HG03108 (cell line): ENCODE results near the gene TUBA4B.

Experiments
- ATAC-seq: cut with Tn5 transposase; IDR thresholded peaks from one replicate; pipeline ENCODE4 v1.9.1; 2021; ENCODE audit warnings: moderate library complexity; ENCODE audit not compliant: unreplicated experiment

The TUBA4B gene

GRCh38 chr2:219218732-219219701 lies 34.0 kb upstream of the TUBA4B start, which contains the start of gene ABCB6:
Gene ABCB6 (minus strand): TSS chr2:219218958. CDS start chr2:219218673, 285 bp downstream.
- ATAC-seq: peak; percentile 68

DNA sequence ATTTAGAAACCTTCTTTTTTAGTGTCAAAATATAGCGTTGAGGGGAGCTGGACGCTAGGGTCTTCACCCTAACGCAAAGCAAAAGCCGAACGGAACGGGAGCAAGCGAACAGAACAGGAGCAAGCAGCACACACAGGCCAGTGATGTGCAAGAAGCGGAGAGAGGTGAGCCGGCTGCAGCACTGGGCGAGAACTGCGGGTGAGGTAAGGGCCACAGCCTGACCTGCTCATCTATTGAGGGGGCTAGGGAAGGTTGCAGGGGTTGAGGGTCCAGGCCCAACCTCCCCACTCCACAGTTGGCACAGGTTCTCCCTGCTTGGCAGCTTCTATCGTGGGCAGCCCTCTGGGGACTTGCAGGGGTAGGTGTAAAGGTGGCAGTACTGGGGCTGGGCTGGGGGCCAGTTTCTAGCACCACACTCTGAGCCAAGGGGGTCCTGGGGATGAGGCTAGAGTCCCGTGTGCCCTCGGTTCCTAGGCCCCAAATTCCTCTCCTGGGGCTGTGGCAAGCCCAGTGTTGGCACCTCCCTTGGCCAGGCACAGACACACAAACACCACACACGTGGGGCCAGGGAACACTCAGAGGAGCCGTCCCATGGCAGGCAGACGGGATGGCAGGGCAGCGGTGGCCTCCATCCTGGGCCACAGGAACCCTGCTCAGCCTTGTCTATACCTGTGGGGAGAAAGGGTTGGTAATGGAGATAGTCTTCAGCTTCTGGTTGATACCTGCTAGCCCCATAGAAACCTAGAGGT lies 33.1 kb upstream of the TUBA4B start:
- no peak for ATAC-seq

- no peak for ATAC-seq
Observed at GRCh38 chr2:219220652-219221402, 32.2 kb upstream of the TUBA4B start.

GRCh38 chr2:219221957-219222518 lies 31.0 kb upstream of the TUBA4B start:
- ATAC-seq: no peak

- no peak for ATAC-seq
Observed at GRCh38 chr2:219223831-219224610, 29.0 kb upstream of the TUBA4B start.

DNA sequence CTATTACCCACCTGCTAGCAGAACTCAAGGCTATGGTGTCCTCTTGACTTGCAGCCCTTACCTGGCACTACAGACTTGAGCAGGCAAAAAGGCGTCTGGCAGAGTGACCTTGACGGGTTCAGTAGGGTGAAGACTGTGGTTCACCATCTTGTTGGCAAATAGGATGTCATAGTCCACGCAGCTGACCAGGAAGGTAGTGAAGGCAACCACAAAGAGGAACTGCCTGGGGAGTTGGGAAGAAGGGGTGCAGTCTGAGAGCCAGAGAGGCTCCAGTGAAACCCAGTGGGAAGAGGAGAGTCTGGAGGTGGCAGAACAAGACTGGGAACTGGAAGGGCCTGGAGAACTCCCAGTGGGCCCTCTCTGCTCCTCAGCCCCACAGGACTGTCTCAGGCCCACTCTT lies 27.7 kb upstream of the TUBA4B start:
- no peak for ATAC-seq

DNA sequence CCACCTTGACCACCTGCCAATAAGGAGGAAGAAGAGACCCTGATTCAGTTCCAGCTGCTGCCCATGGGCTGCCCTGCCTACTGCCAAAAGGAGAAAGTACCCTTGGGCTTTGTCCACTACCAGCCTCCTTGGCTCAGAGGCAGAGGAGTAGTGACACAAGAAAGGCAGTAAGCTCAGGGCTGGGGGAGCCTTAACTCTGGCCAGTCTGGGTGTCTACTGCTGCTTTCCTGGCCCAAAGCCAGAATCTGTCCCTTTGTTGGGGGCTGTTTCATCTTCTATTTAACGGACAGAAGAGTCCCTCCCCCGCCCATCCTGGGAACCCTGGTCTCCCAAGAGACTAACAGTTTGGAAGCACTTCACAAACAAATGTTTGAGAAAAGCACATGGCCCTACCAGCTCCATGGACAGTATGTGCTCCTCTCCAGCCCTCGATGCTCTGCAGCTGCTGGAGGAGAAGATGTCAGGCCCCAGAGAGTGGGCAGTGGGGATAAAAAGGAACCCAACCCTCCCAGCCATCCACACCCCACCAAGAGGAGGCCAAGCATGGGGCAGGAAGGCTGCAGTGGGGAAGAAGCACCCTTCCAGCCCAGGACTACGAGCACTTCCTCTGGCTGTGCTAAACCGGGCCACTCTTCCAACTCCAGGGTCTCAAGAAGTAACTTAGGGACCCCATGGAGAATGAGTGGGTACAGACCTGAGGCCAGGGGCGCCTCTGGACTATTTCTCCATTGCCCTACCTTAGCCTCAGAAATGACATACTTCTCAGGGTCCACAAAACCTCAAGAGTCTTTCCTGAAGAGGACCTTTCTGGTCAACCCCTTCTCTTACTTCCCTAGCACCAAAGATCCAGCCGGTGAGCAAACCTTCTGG lies 24.8 kb upstream of the TUBA4B start:
- no peak for ATAC-seq

- ATAC-seq: no peak
Observed at GRCh38 chr2:219228911-219229304, 24.1 kb upstream of the TUBA4B start.

- peak; percentile 97 for ATAC-seq
Observed at GRCh38 chr2:219229305-219230058, 23.6 kb upstream of the TUBA4B start, which contains the start of the genes ANKZF1 and ATG9A. Gene ANKZF1 (plus strand): TSS chr2:219229806. CDS start chr2:219230258, 452 bp downstream. Gene ATG9A (minus strand): TSS chr2:219229636. CDS start chr2:219228024, 1,612 bp downstream.

GRCh38 chr2:219230059-219230540 lies 22.9 kb upstream of the TUBA4B start:
- no peak for ATAC-seq

GRCh38 chr2:219234331-219234730 lies 18.7 kb upstream of the TUBA4B start:
- ATAC-seq: no peak

DNA sequence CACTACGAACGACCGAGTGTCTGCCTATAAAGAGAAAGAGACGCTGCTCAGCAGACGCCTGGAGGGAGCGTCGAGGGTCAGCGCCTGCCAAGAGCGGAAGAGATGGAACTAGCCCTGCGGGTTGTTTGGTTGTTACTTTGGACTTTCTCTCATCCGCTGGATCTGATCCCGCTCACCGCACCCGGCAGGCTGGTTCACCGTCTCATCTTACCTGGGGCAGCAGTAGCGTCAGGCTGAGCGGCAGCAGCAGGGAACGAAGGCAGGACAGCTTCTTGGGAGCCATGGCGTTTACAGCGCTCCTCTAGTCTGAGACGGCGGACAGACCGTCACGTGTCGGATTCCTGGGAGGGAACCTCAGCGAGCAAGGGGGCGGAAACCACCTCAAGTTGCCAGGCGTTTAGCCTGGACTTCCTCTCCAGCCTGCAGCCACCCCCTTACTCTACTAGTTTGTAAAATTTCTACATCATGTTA lies 9.7 kb upstream of the TUBA4B start:
- no peak for ATAC-seq

GRCh38 chr2:219244789-219245147 lies 8.3 kb upstream of the TUBA4B start:
- no peak for ATAC-seq

DNA sequence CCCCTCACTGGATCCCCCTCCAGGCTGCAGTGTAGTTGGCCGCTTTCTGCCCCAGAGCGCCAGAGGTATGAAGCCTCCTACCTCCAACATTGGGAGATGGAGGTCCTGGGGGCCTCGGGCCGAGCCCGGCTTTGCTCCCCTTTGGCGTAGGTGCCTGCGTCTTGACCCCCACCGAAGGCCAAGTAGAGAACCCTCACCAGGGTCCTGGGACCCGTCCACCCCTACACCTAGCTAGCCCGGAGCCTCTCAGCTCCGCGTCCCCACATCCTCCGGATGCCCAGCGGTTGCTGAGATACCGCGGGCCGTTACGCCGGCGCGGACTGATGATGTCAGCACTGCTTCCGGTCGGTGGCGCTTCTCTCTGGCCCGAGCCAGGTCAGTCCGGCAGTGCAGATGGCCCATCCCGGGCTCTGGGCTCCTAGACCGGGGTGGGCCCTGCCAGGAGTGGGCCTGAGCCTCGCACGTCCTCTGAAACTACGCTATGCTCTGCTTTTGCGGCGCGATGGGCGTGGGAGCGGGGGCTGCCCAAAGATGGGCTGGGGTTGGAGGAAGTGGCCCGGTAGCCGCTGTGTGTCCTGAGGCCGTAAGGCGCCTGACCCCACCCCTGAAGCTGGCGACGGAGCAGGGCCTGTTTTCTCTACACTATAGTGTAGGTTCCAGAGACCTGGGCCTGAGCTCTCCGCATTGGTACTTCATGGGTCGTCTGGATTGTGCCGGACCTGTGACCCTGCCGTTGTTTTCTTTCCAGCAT lies 7.7 kb upstream of the TUBA4B start, which contains the start of the genes GLB1L and STK16:
GLB1L (minus strand) TSS at position 297 of the 751 bp plus-strand sequence. CDS start 1,871 bp downstream, outside the sequence.
STK16 (plus strand) TSS at position 332 of the 751 bp plus-strand sequence. CDS start 521 bp downstream, outside the sequence.
- ATAC-seq: peak; percentile 50

- ATAC-seq: no peak
Observed at GRCh38 chr2:219245899-219246230, 7.2 kb upstream of the TUBA4B start.

DNA sequence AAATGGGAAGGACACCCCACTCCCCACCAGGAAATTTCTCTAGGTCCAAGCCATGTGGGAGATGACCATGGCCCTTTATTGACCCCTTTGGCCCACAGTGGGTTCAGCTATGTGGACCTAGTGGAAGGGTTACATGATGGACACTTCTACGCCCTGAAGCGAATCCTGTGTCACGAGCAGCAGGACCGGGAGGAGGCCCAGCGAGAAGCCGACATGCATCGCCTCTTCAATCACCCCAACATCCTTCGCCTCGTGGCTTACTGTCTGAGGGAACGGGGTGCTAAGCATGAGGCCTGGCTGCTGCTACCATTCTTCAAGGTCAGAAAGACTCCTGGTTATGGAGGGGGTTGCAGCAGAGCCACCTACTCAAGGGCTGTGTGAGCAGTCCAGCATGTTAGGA lies 6.5 kb upstream of the TUBA4B start:
- no peak for ATAC-seq
